Putamen (tissue), 1 donor: ENCODE measurements around the gene RFLNA.
"Not testable (repeated sequence)": the region's sequence is repeated elsewhere in the genome, so short reads cannot be mapped to it uniquely, and the experiment has no call there.

Experiments
- DNase-seq: peaks from one replicate; pipeline ENCODE4 v3.0.0-alpha.2; 2016; ENCODE audit warnings: low spot score

RFLNA gene

GRCh38 chr12:124319368-124320050 lies 24.6 kb downstream of the RFLNA start:
- DNase-seq = no peak

- peak; percentile 27 for DNase-seq
These were observed 26.2 kb downstream of the RFLNA start for GRCh38 chr12:124321040-124321481.

DNA sequence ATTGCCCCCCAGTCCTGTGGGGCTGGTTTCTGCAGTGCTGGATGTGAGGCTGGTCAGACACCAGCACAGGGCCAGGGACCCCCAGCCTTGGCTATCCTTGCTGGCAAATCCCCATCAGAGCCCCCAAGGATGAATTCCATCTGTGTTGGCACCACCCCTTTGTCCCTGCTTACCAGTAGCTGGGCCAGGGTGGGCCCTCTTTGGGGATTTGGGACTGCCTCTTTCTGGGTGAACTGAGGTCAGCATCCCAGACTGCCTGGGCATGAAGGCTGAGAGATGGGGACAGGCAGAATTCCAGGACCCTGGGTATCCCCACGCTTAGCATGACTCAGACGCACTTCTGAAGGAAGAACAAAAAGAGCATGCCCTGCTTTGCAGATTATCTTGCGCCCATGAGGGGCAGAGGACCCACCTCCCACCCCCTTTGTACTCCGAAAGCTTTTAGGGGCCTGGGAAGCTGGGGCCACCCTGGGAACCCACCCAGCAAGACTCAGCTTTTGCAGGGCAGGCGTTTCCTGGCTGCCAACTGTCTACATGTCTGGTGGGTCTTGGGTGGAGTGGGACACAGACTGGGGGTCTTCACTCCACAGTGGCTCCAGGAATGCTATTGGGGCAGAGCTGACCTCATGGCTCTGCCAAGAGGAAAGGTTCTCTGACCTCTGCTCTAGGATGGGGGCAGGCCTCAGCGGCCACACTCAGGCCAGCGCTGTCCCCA lies 26.8 kb downstream of the RFLNA start:
- no peak for DNase-seq

- no peak for DNase-seq
These were observed 27.5 kb downstream of the RFLNA start for GRCh38 chr12:124322271-124322998.

DNA sequence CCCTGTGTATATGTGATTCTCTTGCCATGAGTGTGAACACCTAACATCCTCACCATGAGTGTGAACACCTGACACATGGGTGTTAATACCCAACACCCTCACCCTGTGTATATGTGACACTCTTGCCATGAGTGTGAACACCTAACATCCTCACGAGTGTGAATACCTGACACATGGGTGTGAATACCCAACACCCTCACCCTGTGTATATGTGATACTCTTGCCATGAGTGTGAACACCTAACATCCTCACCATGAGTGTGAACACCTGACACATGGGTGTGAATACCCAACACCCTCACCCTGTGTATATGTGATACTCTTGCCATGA lies 28.1 kb downstream of the RFLNA start:
- DNase-seq = not testable (repeated sequence)

- no peak for DNase-seq
These were observed 29.1 kb downstream of the RFLNA start for GRCh38 chr12:124323771-124324530.

DNA sequence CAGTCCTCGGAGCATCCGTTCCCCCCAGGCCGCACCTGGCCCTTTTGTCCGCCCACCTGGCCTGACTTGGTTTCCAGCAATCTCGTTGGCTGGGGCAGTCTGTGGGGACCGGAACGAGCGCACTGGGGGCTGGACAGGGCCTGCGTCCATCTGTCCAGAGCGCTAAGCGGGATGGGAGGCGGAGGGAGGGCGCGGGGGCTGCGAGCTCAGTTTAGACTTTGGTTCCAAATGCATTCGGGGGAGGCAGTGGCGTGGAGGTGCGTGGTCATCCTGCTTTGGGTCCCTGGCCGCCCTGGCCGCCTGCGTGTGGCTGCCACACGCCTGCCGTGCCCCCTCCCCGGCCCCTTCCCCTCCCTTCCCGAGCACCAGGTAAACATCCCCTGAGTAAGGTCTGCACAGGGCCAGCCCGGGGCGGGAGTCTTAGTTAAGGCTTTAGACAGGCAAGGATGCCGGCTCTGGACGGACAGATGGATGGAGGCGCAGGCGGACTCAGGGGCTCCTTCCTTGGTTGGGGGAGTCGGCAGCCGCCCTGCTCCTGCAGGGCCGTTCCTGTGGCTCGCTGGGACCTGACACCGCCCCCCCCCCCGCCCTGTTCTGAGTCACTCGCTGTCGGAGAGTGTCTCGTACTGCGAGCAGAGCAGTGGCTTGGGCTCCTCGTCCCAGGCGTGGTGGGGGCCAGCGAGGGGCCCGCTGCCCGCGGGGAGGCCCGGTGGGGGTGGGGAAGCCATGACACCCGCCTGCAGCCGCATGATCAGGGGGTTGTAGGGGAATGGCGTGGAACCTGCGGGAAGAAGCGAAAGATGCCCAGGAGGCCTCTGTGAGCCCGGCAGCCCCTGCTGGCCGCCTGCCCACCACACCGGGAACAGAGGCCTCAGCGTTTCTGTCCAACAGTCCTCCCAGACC lies 30.2 kb downstream of the RFLNA start:
- DNase-seq = no peak

DNA sequence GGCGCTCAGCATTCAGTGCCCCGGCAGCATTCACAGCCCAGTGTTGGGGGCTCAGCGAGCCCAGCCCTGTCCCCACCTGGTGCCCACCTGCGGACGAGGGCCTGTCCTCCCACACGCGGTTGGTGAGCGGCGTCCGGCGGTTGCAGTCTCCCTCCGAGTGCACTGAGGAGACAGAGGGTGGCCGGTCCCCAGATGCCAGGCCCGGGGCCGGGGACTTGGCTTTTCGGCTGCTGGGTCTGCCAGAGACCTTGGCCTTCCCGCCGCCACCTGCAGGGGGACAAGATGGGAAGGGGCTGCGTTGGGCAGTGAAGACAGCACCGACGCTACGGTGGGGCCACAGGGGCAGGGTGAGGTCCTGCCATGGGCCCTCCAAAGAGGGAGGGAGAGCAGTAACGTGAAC lies 31.2 kb downstream of the RFLNA start:
- no peak for DNase-seq

DNA sequence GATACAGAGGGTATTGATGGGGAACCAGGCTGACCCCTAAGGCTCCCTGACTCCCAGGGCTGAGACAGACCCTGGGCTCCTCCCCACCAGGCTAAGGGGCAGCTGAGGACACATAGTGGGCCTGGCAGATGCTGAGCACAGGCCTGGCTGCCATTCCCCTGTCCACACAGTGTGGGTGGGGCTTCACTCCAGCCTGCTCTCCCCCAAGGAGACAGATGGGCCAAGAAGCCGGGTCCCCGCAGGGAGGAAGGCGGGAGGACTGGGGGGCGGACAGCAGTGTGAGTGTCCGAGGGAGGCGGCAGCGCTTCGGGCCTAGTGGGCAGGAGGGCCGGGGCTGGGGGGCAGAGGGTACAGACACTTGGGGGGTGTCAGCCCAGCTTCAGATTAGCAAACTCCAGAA lies 32.0 kb downstream of the RFLNA start:
- DNase-seq = no peak

GRCh38 chr12:124327362-124328043 lies 32.6 kb downstream of the RFLNA start:
- DNase-seq = no peak

DNA sequence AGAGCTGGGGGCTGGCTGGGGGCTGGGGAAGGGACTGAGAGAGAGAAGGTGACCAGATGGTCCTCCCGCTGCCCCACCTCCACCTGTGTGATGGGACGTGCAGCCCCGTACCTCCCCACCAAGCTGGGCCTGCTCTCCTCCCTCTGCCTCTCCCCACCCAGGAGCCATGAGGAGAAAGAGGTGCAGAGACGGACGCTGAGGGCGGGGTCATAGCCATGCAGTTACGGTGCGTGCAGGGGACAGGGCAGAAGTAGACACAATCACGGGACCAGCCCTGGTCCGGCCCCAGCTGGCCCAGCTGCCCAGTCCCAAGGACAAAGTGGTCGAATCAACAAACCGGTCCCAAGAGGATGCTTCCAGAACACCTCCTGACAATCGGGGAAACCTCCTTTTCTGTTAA lies 33.2 kb downstream of the RFLNA start:
- no peak for DNase-seq

DNA sequence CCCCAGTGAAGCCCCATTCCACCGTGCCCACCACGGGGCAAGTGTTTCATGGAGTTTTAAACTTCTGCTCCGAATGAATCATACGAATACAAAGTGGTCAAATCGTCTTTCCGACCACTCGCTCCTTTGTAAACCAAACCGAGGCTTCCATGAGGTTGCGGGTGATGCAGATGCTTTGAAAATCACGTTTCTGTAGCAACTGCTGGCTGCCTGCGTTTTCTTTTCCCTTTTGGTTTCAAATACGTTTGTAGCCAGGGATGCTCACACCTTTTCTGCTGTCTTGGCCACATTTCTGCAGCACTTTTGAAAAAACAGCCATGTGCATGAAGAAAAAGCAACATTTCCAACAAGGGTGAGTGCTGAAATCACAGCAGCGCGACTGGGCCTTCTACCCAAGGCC lies 33.7 kb downstream of the RFLNA start:
- DNase-seq = no peak

DNA sequence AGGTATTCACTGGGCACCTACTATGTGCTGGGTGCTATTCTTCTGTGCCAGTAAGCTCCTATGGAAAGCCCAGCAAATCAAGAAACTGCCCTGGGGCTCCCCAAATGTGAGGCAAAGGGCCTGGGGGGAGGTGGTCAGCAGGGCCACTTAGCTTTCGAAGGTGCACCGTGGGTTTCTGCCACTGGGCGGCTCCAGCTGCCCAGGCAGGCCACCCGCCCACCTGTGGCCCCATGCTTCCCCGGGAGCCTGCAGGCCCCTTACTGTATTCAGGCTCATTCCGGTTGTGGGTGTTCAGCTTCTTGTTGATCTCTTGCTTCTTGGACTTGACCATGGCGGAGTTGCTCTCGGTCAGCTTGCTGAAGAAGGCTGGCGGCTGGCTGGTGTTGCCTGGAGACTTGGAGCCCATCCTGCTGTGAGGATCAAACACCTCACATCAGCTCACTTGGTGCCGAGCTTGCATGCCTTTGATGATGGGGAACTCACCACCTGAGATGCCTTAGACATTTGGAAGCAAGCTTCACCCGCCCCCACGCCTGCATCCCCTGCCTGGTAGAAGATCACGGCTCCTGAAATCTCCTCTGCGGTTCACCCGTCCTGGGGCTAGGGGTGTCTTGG lies 37.3 kb downstream of the RFLNA start:
- DNase-seq = no peak

DNA sequence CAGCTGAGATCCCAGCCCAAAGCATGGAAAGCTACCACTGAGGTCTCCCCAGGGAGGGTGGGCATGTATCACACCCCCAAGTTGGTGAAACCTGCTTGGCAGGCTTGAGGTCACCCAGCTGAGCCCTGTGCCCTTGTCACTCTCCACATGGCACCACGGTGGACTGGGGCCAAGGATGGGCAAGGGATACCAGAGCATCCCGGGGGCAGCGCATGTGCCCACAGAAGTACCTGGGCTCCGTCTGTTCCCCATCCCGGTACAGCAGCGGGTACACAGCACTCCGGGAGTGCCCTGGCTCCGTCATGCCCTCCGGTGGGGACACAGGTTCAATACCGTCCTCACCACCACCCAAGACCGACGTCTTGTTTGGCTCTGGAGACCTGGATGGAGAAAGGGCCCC lies 38.0 kb downstream of the RFLNA start:
- no peak for DNase-seq

GRCh38 chr12:124333724-124334123 lies 38.8 kb downstream of the RFLNA start:
- no peak for DNase-seq

GRCh38 chr12:124334266-124334665 lies 39.4 kb downstream of the RFLNA start:
- DNase-seq = no peak

DNA sequence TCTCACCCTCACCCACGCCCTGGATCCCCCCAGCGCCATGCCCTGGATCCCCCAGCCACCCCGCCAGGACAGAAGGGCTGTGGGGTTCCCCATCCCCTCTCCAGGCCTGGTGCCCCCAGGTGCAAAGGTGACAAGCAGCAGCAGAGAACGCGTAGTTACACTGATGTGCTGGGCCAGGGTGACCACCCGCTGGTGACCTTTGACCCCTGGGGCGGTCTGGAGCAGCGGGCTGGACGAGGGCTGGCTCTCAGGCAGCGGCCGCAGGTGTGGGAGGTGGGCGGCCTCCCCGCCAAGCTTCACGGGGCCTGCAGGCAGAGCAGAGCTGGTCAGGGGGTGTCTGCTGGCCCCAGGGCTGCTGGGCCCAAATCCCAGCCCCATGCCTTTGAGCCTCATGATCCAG lies 40.1 kb downstream of the RFLNA start:
- no peak for DNase-seq

DNA sequence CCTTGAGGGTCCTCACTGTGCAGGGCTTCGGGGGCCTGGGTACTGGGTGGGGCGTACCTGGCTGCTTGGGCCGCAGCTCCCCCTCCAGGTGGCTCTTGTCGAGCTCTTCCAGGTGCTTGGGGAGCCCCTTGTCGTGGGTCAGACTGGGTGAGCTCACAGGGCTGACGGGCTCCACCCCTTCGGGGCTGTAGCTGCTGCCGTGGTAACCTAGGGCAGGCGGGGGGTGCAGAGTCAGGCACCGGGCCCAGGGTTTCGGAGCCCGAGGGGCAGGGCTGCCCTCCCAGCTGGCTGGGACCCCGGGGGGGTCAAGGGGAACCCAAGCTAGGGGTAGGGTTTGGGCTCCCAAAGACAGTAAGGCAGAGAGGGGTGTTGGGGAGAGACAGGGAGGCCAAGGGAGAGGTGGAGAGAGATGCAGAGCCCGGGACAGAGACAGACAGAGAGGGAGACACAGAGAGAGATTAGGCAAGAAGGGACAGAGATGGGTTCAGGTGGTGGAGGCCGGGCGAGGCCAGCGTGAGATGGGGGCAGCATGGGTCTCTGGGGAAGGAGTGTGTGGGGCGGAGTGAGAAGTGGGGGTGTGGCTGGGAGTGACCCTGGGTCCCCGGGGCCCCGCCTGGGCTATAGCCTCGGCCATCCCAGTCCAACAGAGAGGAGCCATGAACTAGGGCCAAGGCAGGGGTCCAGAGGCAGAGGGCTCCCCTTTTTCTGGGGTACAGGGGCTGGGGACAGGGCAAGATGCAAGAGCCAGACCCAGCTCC lies 40.7 kb downstream of the RFLNA start:
- no peak for DNase-seq

- no peak for DNase-seq
These were observed 41.2 kb downstream of the RFLNA start for GRCh38 chr12:124336184-124336437.
